Smooth muscle cell (in vitro differentiated cells): ENCODE data around the gene AGPS. TPM values are rescaled to one million over a fixed set of nuclear protein-coding genes. Genes with fewer than 3 reads are reported as not detected.

Experiments used
- DNase-seq: peaks from one replicate; lab custom pipeline; 2025; ENCODE audit not compliant: unreplicated experiment; lab: John Stamatoyannopoulos, UW
- H2AFZ ChIP-seq: fragments of 200-600 bp; sonication (generic); 2 replicates; pipeline ENCODE4 v1.6.0; 2016; ENCODE audit warnings: antibody characterized with exemption, low read depth, mild to moderate bottlenecking
- H3F3A ChIP-seq: fragments of 200-600 bp; sonication (generic); 2 replicates; pipeline ENCODE4 v1.6.0; 2017; ENCODE audit warnings: antibody characterized with exemption, low read depth
- H3K27ac ChIP-seq: fragments of 200-600 bp; sonication (generic); 2 replicates; pipeline ENCODE4 v1.5.1; 2016; ENCODE audit warnings: low read depth, mild to moderate bottlenecking
- H3K27me3 ChIP-seq: fragments of 200-600 bp; sonication (generic); 2 replicates; pipeline ENCODE4 v1.6.1; 2016; ENCODE audit warnings: low read depth, mild to moderate bottlenecking
- H3K36me3 ChIP-seq: fragments of 200-600 bp; sonication (generic); 2 replicates; pipeline ENCODE4 v1.5.1; 2016; ENCODE audit warnings: low read depth
- H3K4me1 ChIP-seq: fragments of 200-600 bp; sonication (generic); 2 replicates; pipeline ENCODE4 v1.5.1; 2016; ENCODE audit warnings: low read depth
- H3K4me2 ChIP-seq: fragments of 200-600 bp; sonication (generic); 2 replicates; pipeline ENCODE4 v1.6.0; 2016; ENCODE audit warnings: mild to moderate bottlenecking
- H3K4me3 ChIP-seq: fragments of 200-600 bp; sonication (generic); 2 replicates; pipeline ENCODE4 v1.5.1; 2016; ENCODE audit warnings: mild to moderate bottlenecking
- H3K79me2 ChIP-seq: fragments of 200-600 bp; sonication (generic); 2 replicates; pipeline ENCODE4 v1.6.0; 2016; ENCODE audit warnings: low read depth, mild to moderate bottlenecking
- H3K9ac ChIP-seq: fragments of 200-600 bp; sonication (generic); 2 replicates; pipeline ENCODE4 v1.6.0; 2016; ENCODE audit warnings: low read depth
- H3K9me3 ChIP-seq: fragments of 200-600 bp; sonication (generic); replicated peaks from 2 replicates; pipeline ENCODE4 v1.5.1; 2016; ENCODE audit warnings: low read depth
- H4K20me1 ChIP-seq: fragments of 200-600 bp; sonication (generic); 2 replicates; pipeline ENCODE4 v1.6.0; 2016; ENCODE audit warnings: low read depth
- CTCF ChIP-seq: fragments of 200-600 bp; sonication (generic); IDR thresholded peaks from 2 replicates; pipeline ENCODE4 v1.5.1; 2017; ENCODE audit warnings: borderline replicate concordance, mild to moderate bottlenecking, antibody characterized with exemption; ENCODE audit not compliant: insufficient read depth, poor library complexity, severe bottlenecking
- WGBS: methylation state at CpG from one replicate; pipeline ENCODE4 v1.1.7; 2016; ENCODE audit warnings: low lambda C conversion rate; 5-methylcytosine and 5-hydroxymethylcytosine counted together
- polyA plus RNA-seq: library from polyadenylated mRNA; unstranded; fragments of >200 nt; fragmentation: Nextera tagmentation; extraction: Ambion mirVana; gene quantifications from 2 replicates; pipeline ENCODE4 v1.2.1, GENCODE V29; 2016
- total RNA-seq: library from RNA; depleted of rRNA; stranded (reverse); fragments of >200 nt; gene quantifications from 2 replicates; pipeline ENCODE4 v1.2.3, GENCODE V29; 2014

Gene AGPS
- total and polyA plus RNA-seq, 2 experiments from 2014 or later, result 19.5 to 41.4 TPM

- no peak overlapping the region for H3K27ac ChIP-seq
- no peak overlapping the region for H3K9ac ChIP-seq
- no peaks in the 10 kb centered on the region for H3K9me3 ChIP-seq
- no peaks in the 10 kb centered on the region for H3K4me1 ChIP-seq
- H3K79me2 ChIP-seq, result no peaks in the 10 kb centered on the region
- no peak for TF ChIP-seq CTCF
- no peaks in the 10 kb centered on the region for H3F3A ChIP-seq
- no peaks in the 10 kb centered on the region for H4K20me1 ChIP-seq
- WGBS, result 97% methylated on average over 1 of the region's 1 CpG
- DNase-seq, result no peak
- H2AFZ ChIP-seq, result no peak overlapping the region
- no peak overlapping the region for H3K4me3 ChIP-seq
- no peaks in the 10 kb centered on the region for H3K27me3 ChIP-seq
- no peaks in the 10 kb centered on the region for H3K36me3 ChIP-seq
- H3K4me2 ChIP-seq, result no peak overlapping the region
Measured at GRCh38 chr2:177582000-177582399, 189.4 kb downstream of the AGPS start.

- no peaks in the 10 kb centered on the region for H3K27me3 ChIP-seq
- no peaks in the 10 kb centered on the region for H3K79me2 ChIP-seq
- H3K4me3 ChIP-seq, result no peak overlapping the region
- no peak for TF ChIP-seq CTCF
- H3K36me3 ChIP-seq, result no peaks in the 10 kb centered on the region
- no peak overlapping the region for H3K4me2 ChIP-seq
- H3F3A ChIP-seq, result no peaks in the 10 kb centered on the region
- H4K20me1 ChIP-seq, result no peaks in the 10 kb centered on the region
- H3K9ac ChIP-seq, result no peak overlapping the region
- no peak overlapping the region for H2AFZ ChIP-seq
- no peak for DNase-seq
- WGBS, result 92% methylated on average over 6 of the region's 6 CpGs
- H3K9me3 ChIP-seq, result no peaks in the 10 kb centered on the region
- H3K4me1 ChIP-seq, result no peaks in the 10 kb centered on the region
- H3K27ac ChIP-seq, result no peak overlapping the region
Measured at GRCh38 chr2:177584030-177584692, 191.6 kb downstream of the AGPS start.

GRCh38 chr2:177585234-177585863 lies 192.8 kb downstream of the AGPS start:
- no peaks in the 10 kb centered on the region for H3K4me1 ChIP-seq
- H3F3A ChIP-seq, result no peaks in the 10 kb centered on the region
- TF ChIP-seq CTCF, result no peak
- H3K36me3 ChIP-seq, result no peaks in the 10 kb centered on the region
- no peaks in the 10 kb centered on the region for H3K9me3 ChIP-seq
- no peak overlapping the region for H3K4me3 ChIP-seq
- H2AFZ ChIP-seq, result no peak overlapping the region
- H3K4me2 ChIP-seq, result no peak overlapping the region
- no peak for DNase-seq
- no peak overlapping the region for H3K9ac ChIP-seq
- H3K27ac ChIP-seq, result no peak overlapping the region
- no peaks in the 10 kb centered on the region for H3K79me2 ChIP-seq
- H4K20me1 ChIP-seq, result no peaks in the 10 kb centered on the region
- no peaks in the 10 kb centered on the region for H3K27me3 ChIP-seq
- WGBS, result 94% methylated on average over 5 of the region's 5 CpGs

- H3K27me3 ChIP-seq, result no peaks in the 10 kb centered on the region
- no peaks in the 10 kb centered on the region for H3K36me3 ChIP-seq
- H3K9ac ChIP-seq, result no peak overlapping the region
- no peak overlapping the region for H3K4me3 ChIP-seq
- H3K4me2 ChIP-seq, result no peak overlapping the region
- TF ChIP-seq CTCF, result no peak
- H2AFZ ChIP-seq, result no peak overlapping the region
- no peaks in the 10 kb centered on the region for H4K20me1 ChIP-seq
- no peaks in the 10 kb centered on the region for H3K9me3 ChIP-seq
- H3K4me1 ChIP-seq, result no peaks in the 10 kb centered on the region
- H3K79me2 ChIP-seq, result no peaks in the 10 kb centered on the region
- H3F3A ChIP-seq, result no peaks in the 10 kb centered on the region
- 87% methylated on average over 1 of the region's 1 CpG for WGBS
- H3K27ac ChIP-seq, result no peak overlapping the region
- no peak for DNase-seq
Measured at GRCh38 chr2:177586154-177586553, 193.6 kb downstream of the AGPS start.
